Left lung (tissue), 10 donors: ENCODE data around the gene ALOX5AP. TPM values are rescaled to one million over a fixed set of nuclear protein-coding genes. Genes with fewer than 3 reads are reported as not detected.
A peak's percentile ranks its signal among the peaks of the same experiment; 100 is the strongest.

Experiments used
- ATAC-seq: fragments of 200-7000 bp; cut with Tn5 transposase; one replicate; pipeline ENCODE4 v1.9.1; 2020; ENCODE audit warnings: moderate library complexity
- DNase-seq, 4 donors: peaks; one replicate each; pipeline ENCODE4 v3.0.0-alpha.2; 2013 to 2020
- H3K27ac ChIP-seq, 2 donors: fragments of 200-600 bp; sonication (generic) in 1 of 2; one replicate each; pipeline versions ENCODE4 v1.5.0 to v1.8.0; 2020 to 2021
- H3K27me3 ChIP-seq, 2 donors: fragments of 200-600 bp; sonication (generic) in 1 of 2; one replicate each; pipeline versions ENCODE4 v1.5.0 to v1.8.0; 2020 to 2021
- H3K36me3 ChIP-seq, 2 donors: fragments of 200-600 bp; sonication (generic) in 1 of 2; one replicate each; pipeline versions ENCODE4 v1.5.0 to v1.8.0; 2020 to 2021
- H3K4me1 ChIP-seq, 2 donors: fragments of 200-600 bp; one replicate each; pipeline ENCODE4 v1.8.0; 2021
- H3K4me3 ChIP-seq, 2 donors: fragments of 200-600 bp; sonication (generic) in 1 of 2; one replicate each; pipeline versions ENCODE4 v1.5.0 to v1.8.0; 2020 to 2021; ENCODE audit warnings: mild to moderate bottlenecking in 1 of 2
- H3K9me3 ChIP-seq, 2 donors: fragments of 200-600 bp; sonication (generic) in 1 of 2; one replicate each; pipeline versions ENCODE4 v1.5.0 to v1.8.0; 2020 to 2021
- CTCF ChIP-seq, 2 donors: fragments of 200-600 bp; sonication (generic) in 1 of 2; IDR thresholded peaks; one replicate each; pipeline versions ENCODE4 v1.5.0 to v1.8.0; 2021; ENCODE audit warnings: antibody characterized with exemption in 2 of 2
- intact Hi-C, 2 donors: fragments of 100-400 bp; cut with DNase I; formaldehyde crosslinking; loops; one replicate each; pipeline versions ENCODE4 v1.11.2 to v1.14.2; 2022
- polyA plus RNA-seq, 6 donors: library from polyadenylated mRNA; unstranded; fragments of 120-200 nt; gene quantifications; one replicate each; pipeline ENCODE4 v1.2.1, GENCODE V29; 2013; ENCODE audit not compliant: insufficient read length in 6 of 6
- total RNA-seq, 2 donors: library from RNA; stranded (reverse); fragmentation: NEBNext Ultra II Directional; extraction: Animal tissue kit (Norgen Biotek cat#: 25700); gene quantifications; one replicate each; pipeline ENCODE4 v1.2.1, GENCODE V29; 2021
- donor health status: DM: no; HTN: yes; CAD: no.
- donor health status: DM: no; HTN: no; CAD: no.

The ALOX5AP gene
- total and polyA plus RNA-seq, 8 donors, result 2.6 to 201 (median 4.9) TPM

- no peak for ATAC-seq
- Histone ChIP-seq H3K9me3 (no peaks in the 10 kb centered on the region), H3K4me3 (no peak overlapping the region), H3K36me3 (peaks cover 0 to 5% of the 10 kb centered on the region in 2 donors), H3K4me1 (no peaks in the 10 kb centered on the region), H3K27me3 (no peaks in the 10 kb centered on the region), H3K27ac (no peak overlapping the region)
- DNase-seq, result no peak
- no peak for TF ChIP-seq CTCF (IDR thresholded peaks at IDR 0.05)
- intact Hi-C loops, result no loop called here
Measured at GRCh38 chr13:30770929-30771328, 35.6 kb downstream of the ALOX5AP start.

- ATAC-seq, result no peak
Measured at GRCh38 chr13:30773561-30773960, 38.2 kb downstream of the ALOX5AP start.

GRCh38 chr13:30774214-30774730 lies 38.9 kb downstream of the ALOX5AP start:
- Histone ChIP-seq H3K27me3 (no peaks in the 10 kb centered on the region), H3K4me1 (no peaks in the 10 kb centered on the region), H3K36me3 (no peaks in the 10 kb centered on the region), H3K4me3 (no peak overlapping the region), H3K27ac (peak overlapping the region in 1 of 2 donors; percentile 33), H3K9me3 (no peaks in the 10 kb centered on the region)
- intact Hi-C loops, result no loop called here
- DNase-seq (no peak), ATAC-seq (no peak)
- TF ChIP-seq CTCF (IDR thresholded peaks at IDR 0.05), result no peak

More at GRCh38 chr13:30773561-30773960, 38.2 kb downstream of the ALOX5AP start:
- intact Hi-C loops, result no loop called here
- H3K4me3 ChIP-seq, result no peak overlapping the region
- H3K27ac ChIP-seq, result no peak overlapping the region
- H3K9me3 ChIP-seq, result no peaks in the 10 kb centered on the region
- H3K27me3 ChIP-seq, result no peaks in the 10 kb centered on the region
- DNase-seq, result no peak
- no peaks in the 10 kb centered on the region for H3K36me3 ChIP-seq
- no peak for TF ChIP-seq CTCF (IDR thresholded peaks at IDR 0.05)
- H3K4me1 ChIP-seq, result no peaks in the 10 kb centered on the region

- Histone ChIP-seq H3K4me3 (no peak overlapping the region), H3K27me3 (no peaks in the 10 kb centered on the region), H3K36me3 (no peaks in the 10 kb centered on the region), H3K9me3 (no peaks in the 10 kb centered on the region), H3K27ac (no peak overlapping the region), H3K4me1 (no peaks in the 10 kb centered on the region)
- DNase-seq (no peak), ATAC-seq (no peak)
- no peak for TF ChIP-seq CTCF (IDR thresholded peaks at IDR 0.05)
- intact Hi-C loops, result no loop called here
Measured at GRCh38 chr13:30776661-30777060, 41.3 kb downstream of the ALOX5AP start.

- ATAC-seq (no peak), DNase-seq (no peak)
- Histone ChIP-seq H3K9me3 (no peaks in the 10 kb centered on the region), H3K4me1 (no peaks in the 10 kb centered on the region), H3K27ac (no peak overlapping the region), H3K4me3 (no peak overlapping the region), H3K27me3 (no peaks in the 10 kb centered on the region), H3K36me3 (no peaks in the 10 kb centered on the region)
- TF ChIP-seq CTCF (IDR thresholded peaks at IDR 0.05), result no peak
- intact Hi-C loops, result no loop called here
Measured at GRCh38 chr13:30779016-30779415, 43.7 kb downstream of the ALOX5AP start.
